ENCODE measurements around the gene WASF3. TPM values are rescaled to one million over a fixed set of nuclear protein-coding genes. Genes with fewer than 3 reads are reported as not detected.

WASF3 gene
- total and polyA plus RNA-seq, 10 of the 15 experiments (the other 5 are each of a cell fraction or from before 2014, with no cell fraction given), result under 0.01 to 0.10 (median 0.01) TPM; not detected in 7

GRCh38 chr13:26604784-26605545 is 47.5 kb downstream of the WASF3 start (continued):
- TF ChIP-seq, protein P1, sequence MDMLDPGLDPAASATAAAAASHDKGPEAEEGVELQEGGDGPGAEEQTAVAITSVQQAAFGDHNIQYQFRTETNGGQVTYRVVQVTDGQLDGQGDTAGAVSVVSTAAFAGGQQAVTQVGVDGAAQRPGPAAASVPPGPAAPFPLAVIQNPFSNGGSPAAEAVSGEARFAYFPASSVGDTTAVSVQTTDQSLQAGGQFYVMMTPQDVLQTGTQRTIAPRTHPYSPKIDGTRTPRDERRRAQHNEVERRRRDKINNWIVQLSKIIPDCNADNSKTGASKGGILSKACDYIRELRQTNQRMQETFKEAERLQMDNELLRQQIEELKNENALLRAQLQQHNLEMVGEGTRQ (IDR thresholded peaks at IDR 0.05; ENCODE audit: borderline replicate concordance, low read depth, low read length), result no peak

DNA sequence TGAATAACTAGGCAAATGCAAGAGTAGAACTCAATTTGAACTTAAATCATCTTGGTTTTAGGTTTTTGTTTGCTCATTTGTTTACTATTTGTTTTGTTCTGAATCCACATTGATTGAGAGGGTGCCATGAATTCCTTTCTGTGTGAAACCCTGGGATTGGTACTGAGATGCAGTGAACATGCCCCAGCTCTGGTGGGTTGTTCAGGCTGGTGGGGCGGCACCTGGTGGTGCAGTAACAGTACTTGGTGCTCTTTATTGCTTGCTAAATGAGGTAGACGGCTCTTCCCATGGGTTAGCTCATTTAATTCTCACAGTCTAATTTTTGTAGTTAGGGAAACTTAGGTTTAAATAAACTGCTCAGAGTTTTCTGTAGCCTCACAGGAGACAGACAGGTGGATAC is 48.4 kb downstream of the WASF3 start:
- intact Hi-C loops (cut with micrococcal nuclease; ENCODE audit: unreplicated experiment) (loop anchor here (10.0 kb wide), 1 partner anchor 421 kb away; no protein-coding TSS in a partner anchor), in situ Hi-C loops (cut with MboI) (no loop called here)
- Histone ChIP-seq H3K9me3 (replicated peaks; ENCODE audit: control insufficient read depth, insufficient read depth, low read length) (no peaks in the 10 kb centered on the region), H3K9ac (ENCODE audit: control insufficient read depth, insufficient read depth, low read length) (no peak overlapping the region), H3K4me1 (ENCODE audit: control insufficient read depth, insufficient read depth, low read length) (no peaks in the 10 kb centered on the region), H3K79me2 (ENCODE audit: control insufficient read depth, insufficient read depth, low read length) (no peaks in the 10 kb centered on the region), H3K36me3 (ENCODE audit: control insufficient read depth in 2 of 2, insufficient read depth in 2 of 2, low read length in 1 of 2) (no peaks in the 10 kb centered on the region), H3K27ac (ENCODE audit: control insufficient read depth, insufficient read depth) (no peak overlapping the region), H3K27me3 (replicated peaks in 1 of 2; ENCODE audit: control insufficient read depth in 2 of 2, insufficient read depth in 2 of 2, low read length in 1 of 2) (no peaks in the 10 kb centered on the region), H3K4me3 (no peak overlapping the region), H4K20me1 (ENCODE audit: control insufficient read depth, insufficient read depth) (no peaks in the 10 kb centered on the region), H2AFZ (ENCODE audit: control insufficient read depth, low read depth, low read length) (no peak overlapping the region), H3K4me2 (ENCODE audit: control insufficient read depth, insufficient read depth) (no peak overlapping the region)
- CTCF ChIA-PET, result interaction anchor here (2.2 kb wide), 1 partner anchor 421 kb away, joined by 9 read pairs; no protein-coding TSS in a partner anchor
- 32% methylated on average over 2 of the region's 2 CpGs for WGBS (ENCODE audit: insufficient coverage, insufficient replicate concordance, low lambda C conversion rate, missing lambda C conversion rate)
- SMC1A ChIA-PET (ENCODE audit: uncharacterized antibody, unreplicated experiment), result interaction anchor here (0.6 kb wide), 1 partner anchor 131 kb away, joined by 3 read pairs; no protein-coding TSS in a partner anchor
- no peak for TF ChIP-seq PML (IDR thresholded peaks at IDR 0.05; ENCODE audit: low read length)
- TF ChIP-seq, protein P2, sequence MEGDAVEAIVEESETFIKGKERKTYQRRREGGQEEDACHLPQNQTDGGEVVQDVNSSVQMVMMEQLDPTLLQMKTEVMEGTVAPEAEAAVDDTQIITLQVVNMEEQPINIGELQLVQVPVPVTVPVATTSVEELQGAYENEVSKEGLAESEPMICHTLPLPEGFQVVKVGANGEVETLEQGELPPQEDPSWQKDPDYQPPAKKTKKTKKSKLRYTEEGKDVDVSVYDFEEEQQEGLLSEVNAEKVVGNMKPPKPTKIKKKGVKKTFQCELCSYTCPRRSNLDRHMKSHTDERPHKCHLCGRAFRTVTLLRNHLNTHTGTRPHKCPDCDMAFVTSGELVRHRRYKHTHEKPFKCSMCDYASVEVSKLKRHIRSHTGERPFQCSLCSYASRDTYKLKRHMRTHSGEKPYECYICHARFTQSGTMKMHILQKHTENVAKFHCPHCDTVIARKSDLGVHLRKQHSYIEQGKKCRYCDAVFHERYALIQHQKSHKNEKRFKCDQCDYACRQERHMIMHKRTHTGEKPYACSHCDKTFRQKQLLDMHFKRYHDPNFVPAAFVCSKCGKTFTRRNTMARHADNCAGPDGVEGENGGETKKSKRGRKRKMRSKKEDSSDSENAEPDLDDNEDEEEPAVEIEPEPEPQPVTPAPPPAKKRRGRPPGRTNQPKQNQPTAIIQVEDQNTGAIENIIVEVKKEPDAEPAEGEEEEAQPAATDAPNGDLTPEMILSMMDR (IDR thresholded peaks at IDR 0.05 in 2 of 3, conservative IDR thresholded peaks at IDR 0.05 in 1 of 3; ENCODE audit: control insufficient read depth in 2 of 3, extremely low read depth in 1 of 3, insufficient read depth in 1 of 3, low read depth in 3 of 3, low read length in 3 of 3), result peak in 1 of 3 experiments; percentile 19; a peak in 1 of 6 replicates
- no peak for FAIRE-seq
- DNase-seq (ENCODE audit: low read depth, low spot score), result no peak
- RAD21 ChIA-PET (ENCODE audit: unreplicated experiment), result no interaction called here
- ATAC-seq, result peak; percentile 58
- POLR2A ChIA-PET, result no interaction called here
- BruUV-seq (replicated peaks), result no TSS peak
